Breast epithelium (tissue), 4 donors: ENCODE measurements around the gene SPATA6L. TPM values are rescaled to one million over a fixed set of nuclear protein-coding genes. Genes with fewer than 3 reads are reported as not detected.

Source experiments
- DNase-seq, 2 donors: peaks; one replicate each; pipeline ENCODE4 v3.0.0-alpha.2; 2019; ENCODE audit warnings: low spot score in 2 of 2
- H3K27ac ChIP-seq, 2 donors: fragments of 200-600 bp; sonication (generic) in 1 of 2; one replicate each; pipeline ENCODE4 v1.5.1; 2016 to 2019; ENCODE audit warnings: mild to moderate bottlenecking in 1 of 2
- H3K27me3 ChIP-seq, 2 donors: fragments of 200-600 bp; sonication (generic) in 1 of 2; one replicate each; pipeline versions ENCODE4 v1.5.1 to v1.6.0; 2017 to 2019; ENCODE audit warnings: control low read depth in 1 of 2, mild to moderate bottlenecking in 1 of 2
- H3K36me3 ChIP-seq: fragments of 200-600 bp; one replicate; pipeline ENCODE4 v1.5.1; 2019
- H3K4me1 ChIP-seq, 2 donors: fragments of 200-600 bp; sonication (generic); one replicate each; pipeline ENCODE4 v1.5.1; 2016 to 2019; ENCODE audit warnings: control low read depth in 1 of 2
- H3K4me3 ChIP-seq, 3 donors: fragments of 200-600 bp; sonication (generic); 1 replicate in 2 of 3; 2 replicates in 1 of 3; pipeline ENCODE4 v1.5.1; 2016 to 2019; ENCODE audit warnings: mild to moderate bottlenecking in 3 of 3, moderate library complexity in 2 of 3
- H3K9me3 ChIP-seq, 2 donors: fragments of 200-600 bp; sonication (generic) in 1 of 2; one replicate each; pipeline ENCODE4 v1.5.1; 2016 to 2019; ENCODE audit warnings: control low read depth in 1 of 2
- POLR2A ChIP-seq: fragments of 450-650 bp; IDR thresholded peaks from one replicate; pipeline ENCODE4 v1.6.1; 2016; ENCODE audit warnings: antibody characterized with exemption, mild to moderate bottlenecking, moderate library complexity
- POLR2AphosphoS5 ChIP-seq, 3 donors: sonication (generic); formaldehyde crosslinking; IDR thresholded peaks; one replicate each; pipeline ENCODE4 v1.6.1; 2017; ENCODE audit warnings: antibody characterized with exemption in 3 of 3
- intact Hi-C: fragments of 100-400 bp; cut with DNase I; formaldehyde crosslinking; loops from one replicate; pipeline ENCODE4 v1.15.1; 2023; ENCODE audit warnings: low total_unique reads
- total RNA-seq, 3 donors: library from RNA; depleted of rRNA; stranded (reverse); fragments of >200 nt; gene quantifications; one replicate each; pipeline ENCODE4 v1.1.0, GENCODE V29; 2016
- TF ChIP-seq, protein P1 (sequence below), 3 donors: fragments of 450-650 bp; IDR thresholded peaks; one replicate each; pipeline ENCODE4 v1.5.1; 2016 to 2017; ENCODE audit warnings: antibody characterized with exemption in 3 of 3, mild to moderate bottlenecking in 3 of 3, moderate library complexity in 3 of 3

SPATA6L gene
- total RNA-seq, 3 donors from 2014 or later, result 1.4 to 22.5 (median 14.4) TPM

- no peaks in the 10 kb centered on the region for H3K4me1 ChIP-seq
- intact Hi-C loops, result no loop called here
- no peaks in the 10 kb centered on the region for H3K36me3 ChIP-seq
- no peak for TF ChIP-seq POLR2AphosphoS5 (IDR thresholded peaks at IDR 0.05)
- TF ChIP-seq, protein P1, sequence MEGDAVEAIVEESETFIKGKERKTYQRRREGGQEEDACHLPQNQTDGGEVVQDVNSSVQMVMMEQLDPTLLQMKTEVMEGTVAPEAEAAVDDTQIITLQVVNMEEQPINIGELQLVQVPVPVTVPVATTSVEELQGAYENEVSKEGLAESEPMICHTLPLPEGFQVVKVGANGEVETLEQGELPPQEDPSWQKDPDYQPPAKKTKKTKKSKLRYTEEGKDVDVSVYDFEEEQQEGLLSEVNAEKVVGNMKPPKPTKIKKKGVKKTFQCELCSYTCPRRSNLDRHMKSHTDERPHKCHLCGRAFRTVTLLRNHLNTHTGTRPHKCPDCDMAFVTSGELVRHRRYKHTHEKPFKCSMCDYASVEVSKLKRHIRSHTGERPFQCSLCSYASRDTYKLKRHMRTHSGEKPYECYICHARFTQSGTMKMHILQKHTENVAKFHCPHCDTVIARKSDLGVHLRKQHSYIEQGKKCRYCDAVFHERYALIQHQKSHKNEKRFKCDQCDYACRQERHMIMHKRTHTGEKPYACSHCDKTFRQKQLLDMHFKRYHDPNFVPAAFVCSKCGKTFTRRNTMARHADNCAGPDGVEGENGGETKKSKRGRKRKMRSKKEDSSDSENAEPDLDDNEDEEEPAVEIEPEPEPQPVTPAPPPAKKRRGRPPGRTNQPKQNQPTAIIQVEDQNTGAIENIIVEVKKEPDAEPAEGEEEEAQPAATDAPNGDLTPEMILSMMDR (IDR thresholded peaks at IDR 0.05), result no peak
- H3K27me3 ChIP-seq, result no peaks in the 10 kb centered on the region
- H3K4me3 ChIP-seq, result no peak overlapping the region
- no peak for DNase-seq
- no peaks in the 10 kb centered on the region for H3K9me3 ChIP-seq
- no peak overlapping the region for H3K27ac ChIP-seq
Observed at GRCh38 chr9:4620057-4620765, 46.1 kb downstream of the SPATA6L start.

DNA sequence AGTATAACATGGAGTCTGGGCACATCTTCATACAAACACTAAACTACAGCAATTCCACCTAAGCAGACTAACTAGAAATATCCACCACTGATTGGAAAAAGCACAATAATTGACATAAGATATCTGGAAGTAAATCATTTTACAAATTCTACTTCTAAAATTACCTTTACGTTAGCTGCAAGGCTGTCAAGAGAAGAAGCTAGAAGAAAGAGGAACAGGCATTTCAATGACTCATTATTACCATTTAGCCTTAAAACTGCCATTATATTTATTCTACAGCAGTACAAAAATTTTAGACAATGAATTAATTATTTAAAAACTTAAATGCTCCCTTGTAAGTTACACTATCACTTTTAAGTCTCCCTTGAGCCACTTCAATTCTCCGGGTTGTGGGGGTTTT lies 47.6 kb downstream of the SPATA6L start:
- Histone ChIP-seq H3K9me3 (no peaks in the 10 kb centered on the region), H3K27ac (no peak overlapping the region), H3K27me3 (no peaks in the 10 kb centered on the region), H3K4me3 (no peak overlapping the region), H3K36me3 (no peaks in the 10 kb centered on the region), H3K4me1 (no peaks in the 10 kb centered on the region)
- intact Hi-C loops, result no loop called here
- no peak for DNase-seq
- TF ChIP-seq, protein P1 (IDR thresholded peaks at IDR 0.05), result no peak
- TF ChIP-seq POLR2A (no peak), POLR2AphosphoS5 (IDR thresholded peaks at IDR 0.05) (no peak)

DNA sequence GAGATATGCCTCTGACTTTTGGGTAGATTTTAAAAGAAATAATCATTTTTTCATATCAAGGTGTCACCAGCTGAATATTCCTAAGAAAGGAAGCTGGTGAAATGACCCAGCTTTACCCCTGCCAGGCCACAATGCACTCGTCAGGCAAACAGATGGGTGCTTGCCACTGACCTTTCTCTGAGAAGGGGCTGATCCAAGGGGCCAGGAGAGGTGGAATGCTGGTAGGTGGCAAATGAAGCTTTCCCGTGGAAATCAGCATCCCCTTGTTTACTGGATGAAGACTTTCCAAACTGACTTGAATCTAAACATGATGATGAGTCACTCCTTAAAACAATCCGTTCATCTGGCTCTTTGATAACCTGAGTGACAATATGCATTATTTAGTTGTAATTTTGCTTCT lies 48.5 kb downstream of the SPATA6L start:
- Histone ChIP-seq H3K4me1 (no peaks in the 10 kb centered on the region), H3K36me3 (no peaks in the 10 kb centered on the region), H3K4me3 (no peak overlapping the region), H3K27ac (no peak overlapping the region), H3K9me3 (no peaks in the 10 kb centered on the region), H3K27me3 (no peaks in the 10 kb centered on the region)
- TF ChIP-seq, protein P1 (IDR thresholded peaks at IDR 0.05), result no peak
- TF ChIP-seq POLR2AphosphoS5 (IDR thresholded peaks at IDR 0.05), result no peak
- no peak for DNase-seq
- intact Hi-C loops, result no loop called here

DNA sequence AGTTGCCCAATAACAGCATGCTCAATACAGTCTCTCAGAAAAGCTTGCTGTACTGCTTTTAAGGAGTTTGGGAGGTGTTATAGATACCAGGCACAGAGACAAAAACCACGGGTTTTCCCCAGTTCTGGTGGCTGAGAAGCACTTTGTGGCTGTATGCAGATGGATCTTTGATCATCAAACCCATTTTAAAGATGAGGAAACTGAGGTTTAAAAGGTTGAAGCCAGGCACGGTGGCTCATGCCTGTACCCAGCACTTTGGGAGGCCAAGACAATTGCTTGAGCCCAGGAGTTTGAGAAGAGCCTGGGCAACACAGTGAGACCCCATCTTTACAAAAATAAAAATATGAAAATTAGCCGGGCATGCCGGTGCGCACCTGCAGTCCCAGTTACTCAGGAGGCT lies 50.5 kb downstream of the SPATA6L start:
- intact Hi-C loops, result no loop called here
- Histone ChIP-seq H3K4me1 (no peaks in the 10 kb centered on the region), H3K36me3 (no peaks in the 10 kb centered on the region)

DNA sequence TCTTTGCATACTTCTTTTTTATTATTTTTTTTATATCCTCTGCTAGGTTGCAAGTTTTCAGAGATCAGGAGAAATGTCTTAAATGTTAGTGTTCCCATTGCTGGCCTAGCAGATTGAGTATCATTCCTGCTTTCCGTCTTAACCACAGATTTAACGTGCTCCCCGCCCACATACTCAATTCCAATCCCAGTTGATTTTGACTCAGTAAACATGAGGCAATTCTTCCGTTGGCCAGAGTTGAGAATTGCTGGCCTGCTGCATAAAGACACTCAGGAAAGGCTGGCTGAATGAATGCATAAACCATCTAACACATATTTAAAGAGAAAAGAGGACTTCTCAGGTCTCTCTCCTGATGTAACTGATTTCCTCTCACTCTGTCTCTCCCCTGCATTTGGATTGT lies 51.0 kb downstream of the SPATA6L start:
- DNase-seq, result no peak
- no peak overlapping the region for H3K4me3 ChIP-seq
- no peaks in the 10 kb centered on the region for H3K36me3 ChIP-seq
- H3K27ac ChIP-seq, result peak overlapping the region in 1 of 2 donors; percentile 15
- H3K4me1 ChIP-seq, result no peaks in the 10 kb centered on the region
- H3K27me3 ChIP-seq, result no peaks in the 10 kb centered on the region
- no peaks in the 10 kb centered on the region for H3K9me3 ChIP-seq
- intact Hi-C loops, result no loop called here
- TF ChIP-seq, protein P1 (IDR thresholded peaks at IDR 0.05), result no peak
- TF ChIP-seq POLR2A, result no peak
- TF ChIP-seq POLR2AphosphoS5 (IDR thresholded peaks at IDR 0.05), result no peak

More for the DNA sequence above, 50.5 kb downstream of the SPATA6L start:
- TF ChIP-seq, protein P1 (IDR thresholded peaks at IDR 0.05), result no peak
- TF ChIP-seq POLR2A (no peak), POLR2AphosphoS5 (IDR thresholded peaks at IDR 0.05) (no peak)
- Histone ChIP-seq H3K27ac (peak overlapping the region in 1 of 2 donors; percentile 15), H3K4me3 (no peak overlapping the region), H3K9me3 (no peaks in the 10 kb centered on the region), H3K27me3 (no peaks in the 10 kb centered on the region)
- DNase-seq, result no peak
